Ovary (tissue), 9 donors: ENCODE data around the gene COL4A5. TPM values are rescaled to one million over a fixed set of nuclear protein-coding genes. Genes with fewer than 3 reads are reported as not detected.

Experiments
- DNase-seq, 5 donors: peaks; one replicate each; pipeline ENCODE4 v3.0.0-alpha.2; 2019 to 2020
- H3K27ac ChIP-seq, 2 donors: fragments of 200-600 bp; one replicate each; pipeline versions ENCODE4 v1.5.1 to v1.8.0; 2019 to 2022
- H3K27me3 ChIP-seq: fragments of 200-600 bp; one replicate; pipeline ENCODE4 v1.8.0; 2022
- H3K36me3 ChIP-seq: fragments of 200-600 bp; sonication (generic); one replicate; pipeline ENCODE4 v1.5.1; 2019
- H3K4me1 ChIP-seq: one replicate; pipeline ENCODE4 v1.8.1; 2013; ENCODE audit warnings: mild to moderate bottlenecking, moderate library complexity; ENCODE audit not compliant: insufficient read depth
- H3K4me3 ChIP-seq: fragments of 200-600 bp; sonication (generic); one replicate; pipeline ENCODE4 v1.5.1; 2017
- H3K9me3 ChIP-seq, 2 donors: fragments of 200-600 bp in 1 of 2; sonication (generic) in 1 of 2; one replicate each; pipeline versions ENCODE4 v1.5.1 to v1.8.1; 2013 to 2019; ENCODE audit warnings: mild to moderate bottlenecking in 1 of 2, moderate library complexity in 1 of 2
- EP300 ChIP-seq: sonication (generic); formaldehyde crosslinking; IDR thresholded peaks from one replicate; pipeline ENCODE4 v1.6.1; 2017; ENCODE audit warnings: antibody characterized with exemption
- POLR2A ChIP-seq: fragments of 450-650 bp; IDR thresholded peaks from one replicate; pipeline ENCODE4 v1.6.1; 2017; ENCODE audit warnings: antibody characterized with exemption, mild to moderate bottlenecking, moderate library complexity
- WGBS, 3 donors: extraction: QIAGEN DNeasy Blood & Tissue Kit in 1 of 3; methylation state at CpG; one replicate each; pipeline versions ENCODE4 v1.1.5 to v1.1.7; 2013 to 2017; 5-methylcytosine and 5-hydroxymethylcytosine counted together
- intact Hi-C, 4 donors: fragments of 100-400 bp; cut with DNase I; formaldehyde crosslinking; loops; one replicate each; pipeline versions ENCODE4 v1.11.0 to v1.15.1; 2022 to 2023
- polyA plus RNA-seq, 2 donors: library from polyadenylated mRNA; stranded (reverse); fragments of 200-250 nt in 1 of 2; fragments of 350-450 nt in 1 of 2; fragmentation: Illumina TruSeq in 1 of 2; extraction: RNeasy Lipid Tissue Mini Kit (QIAGEN cat#74804) in 1 of 2; gene quantifications; one replicate each; pipeline ENCODE4 v1.2.3, GENCODE V29; 2013 to 2014
- total RNA-seq, 7 donors: library from RNA; depleted of rRNA in 2 of 7; stranded (reverse); fragments of >200 nt in 2 of 7; fragmentation: NEBNext Ultra II Directional in 3 of 7; extraction: Animal tissue kit (Norgen Biotek cat#: 25700) in 3 of 7; gene quantifications; one replicate each; pipeline versions ENCODE4 v1.1.0 to v1.2.4, GENCODE V29; 2016 to 2023
- TF ChIP-seq, protein P1 (sequence below), 3 donors: fragments of 450-650 bp in 2 of 3; fragments of 200-600 bp in 1 of 3; IDR thresholded peaks; one replicate each; pipeline versions ENCODE4 v1.5.1 to v1.8.0; 2016 to 2022; ENCODE audit warnings: antibody characterized with exemption in 3 of 3, mild to moderate bottlenecking in 1 of 3
- donor health status: DM: no; HTN: no; CAD: no; lungs with moderate emphysema.
- donor health status: DM: no; HTN: no; CAD: no.
- donor health status: Bipolar disorder and iron deficiency.
- donor health status: DM: yes; HTN: yes; CAD: no.
- donor health status: DM: no; HTN: no; CAD: no.
- donor health status: DM: yes; HTN: yes; CAD: no.

Gene COL4A5
- total and polyA plus RNA-seq, 9 donors: 10.2 to 75.9 (median 45.3) TPM

DNA sequence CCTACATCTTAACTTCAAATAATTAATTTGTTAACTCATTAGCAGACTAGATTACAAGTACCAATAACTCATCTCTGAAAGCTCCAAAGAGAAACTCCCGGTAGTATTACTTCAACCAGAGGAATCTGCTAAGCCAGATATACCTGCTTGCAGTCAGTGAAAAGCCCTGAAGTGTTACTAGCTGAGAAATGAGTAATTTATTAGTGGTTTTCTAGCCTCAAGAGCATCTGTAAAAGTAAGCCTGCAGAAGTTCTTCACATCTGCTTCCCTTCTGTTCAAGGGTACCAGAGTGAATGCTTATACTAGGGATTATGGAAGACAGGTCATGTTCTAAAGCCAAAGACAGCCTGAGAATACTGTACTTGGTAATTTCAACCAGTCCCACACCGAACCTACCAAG lies 262.0 kb downstream of the COL4A5 start:
- 61 to 67% (median 64%) methylated on average over 2 of the region's 2 CpGs for WGBS, 3 donors
- TF ChIP-seq, protein P1, sequence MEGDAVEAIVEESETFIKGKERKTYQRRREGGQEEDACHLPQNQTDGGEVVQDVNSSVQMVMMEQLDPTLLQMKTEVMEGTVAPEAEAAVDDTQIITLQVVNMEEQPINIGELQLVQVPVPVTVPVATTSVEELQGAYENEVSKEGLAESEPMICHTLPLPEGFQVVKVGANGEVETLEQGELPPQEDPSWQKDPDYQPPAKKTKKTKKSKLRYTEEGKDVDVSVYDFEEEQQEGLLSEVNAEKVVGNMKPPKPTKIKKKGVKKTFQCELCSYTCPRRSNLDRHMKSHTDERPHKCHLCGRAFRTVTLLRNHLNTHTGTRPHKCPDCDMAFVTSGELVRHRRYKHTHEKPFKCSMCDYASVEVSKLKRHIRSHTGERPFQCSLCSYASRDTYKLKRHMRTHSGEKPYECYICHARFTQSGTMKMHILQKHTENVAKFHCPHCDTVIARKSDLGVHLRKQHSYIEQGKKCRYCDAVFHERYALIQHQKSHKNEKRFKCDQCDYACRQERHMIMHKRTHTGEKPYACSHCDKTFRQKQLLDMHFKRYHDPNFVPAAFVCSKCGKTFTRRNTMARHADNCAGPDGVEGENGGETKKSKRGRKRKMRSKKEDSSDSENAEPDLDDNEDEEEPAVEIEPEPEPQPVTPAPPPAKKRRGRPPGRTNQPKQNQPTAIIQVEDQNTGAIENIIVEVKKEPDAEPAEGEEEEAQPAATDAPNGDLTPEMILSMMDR (IDR thresholded peaks at IDR 0.05): no peak
- no peak for TF ChIP-seq POLR2A
- TF ChIP-seq EP300: no peak
- no peak overlapping the region for H3K27ac ChIP-seq
- H3K36me3 ChIP-seq: no peaks in the 10 kb centered on the region
- intact Hi-C loops: no loop called here
- no peak for DNase-seq
- H3K4me1 ChIP-seq: no peaks in the 10 kb centered on the region
- no peaks in the 10 kb centered on the region for H3K27me3 ChIP-seq
- H3K4me3 ChIP-seq: no peak overlapping the region
- H3K9me3 ChIP-seq: no peaks in the 10 kb centered on the region

DNA sequence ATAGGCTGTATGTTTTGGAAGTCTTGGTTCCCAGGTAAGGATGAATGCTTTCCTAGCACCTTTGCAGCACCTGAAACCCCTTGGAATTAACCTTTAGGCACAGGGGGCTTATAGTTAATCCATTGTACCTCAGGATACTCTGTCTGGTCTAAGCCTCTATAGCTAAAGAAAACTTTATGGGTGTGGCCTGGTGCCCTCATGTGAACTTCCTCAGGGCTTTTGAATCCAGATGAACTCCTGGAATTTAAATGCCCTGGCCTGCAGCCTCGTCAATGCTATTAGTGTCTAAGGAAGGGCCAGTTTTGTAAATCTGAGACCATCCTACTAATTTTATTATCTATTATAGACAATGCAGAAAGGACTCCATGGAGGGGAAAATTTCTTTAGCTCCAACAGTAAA lies 262.9 kb downstream of the COL4A5 start:
- no peaks in the 10 kb centered on the region for H3K9me3 ChIP-seq
- H3K27ac ChIP-seq: no peak overlapping the region
- TF ChIP-seq POLR2A (no peak), EP300 (no peak)
- TF ChIP-seq, protein P1 (IDR thresholded peaks at IDR 0.05): no peak
- no peak overlapping the region for H3K4me3 ChIP-seq
- intact Hi-C loops: no loop called here
- no peaks in the 10 kb centered on the region for H3K27me3 ChIP-seq
- WGBS, 3 donors: 33 to 45% (median 43%) methylated on average over 1 of the region's 1 CpG
- H3K4me1 ChIP-seq: no peaks in the 10 kb centered on the region
- no peaks in the 10 kb centered on the region for H3K36me3 ChIP-seq
- no peak for DNase-seq

DNA sequence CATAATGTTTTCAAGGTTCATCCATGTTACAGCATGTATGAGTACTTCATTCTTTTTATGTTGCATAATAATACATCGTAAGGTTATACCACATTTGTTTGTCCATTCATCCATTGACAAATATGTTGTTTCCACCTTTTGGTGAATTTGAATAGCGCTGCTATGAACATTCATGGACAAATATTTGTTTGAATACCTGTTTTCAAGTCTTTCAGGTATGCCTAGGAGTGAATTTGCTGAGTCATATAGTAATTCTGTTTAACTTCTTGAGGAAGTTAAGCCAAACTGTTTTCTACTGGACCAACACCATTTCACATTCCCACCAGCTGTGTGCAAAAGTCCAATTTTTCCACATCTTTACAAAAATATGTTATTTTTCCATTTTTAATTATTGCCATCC lies 265.2 kb downstream of the COL4A5 start:
- intact Hi-C loops: no loop called here
- no peaks in the 10 kb centered on the region for H3K9me3 ChIP-seq
- TF ChIP-seq, protein P1 (IDR thresholded peaks at IDR 0.05): no peak
- TF ChIP-seq EP300: no peak
- no peak for TF ChIP-seq POLR2A

DNA sequence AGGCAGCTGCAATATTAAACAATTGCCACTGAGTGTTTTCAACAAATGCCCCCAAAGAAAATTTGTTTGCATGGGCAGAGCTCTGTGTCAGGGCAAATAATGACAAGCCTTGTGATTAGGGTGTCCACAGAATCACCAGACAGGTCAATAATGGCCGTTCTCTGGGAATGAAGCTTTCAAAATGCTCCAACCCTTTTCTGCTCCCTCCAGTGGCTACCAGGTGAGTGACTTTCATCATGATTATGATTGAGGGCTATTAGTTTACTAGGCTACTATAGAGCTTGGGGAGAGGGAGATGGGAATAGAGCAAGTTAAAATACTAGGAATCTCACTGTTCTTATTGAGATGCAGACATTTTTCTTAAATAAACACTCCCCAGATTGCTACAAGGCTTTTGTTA lies 273.2 kb downstream of the COL4A5 start:
- H3K36me3 ChIP-seq: no peaks in the 10 kb centered on the region
- TF ChIP-seq EP300 (no peak), POLR2A (no peak)
- TF ChIP-seq, protein P1 (IDR thresholded peaks at IDR 0.05): no peak
- intact Hi-C loops: no loop called here
- 75 to 83% (median 75%) methylated on average over 1 of the region's 1 CpG for whole genome bisulfite sequencing, 3 donors
- no peak for DNase-seq
- no peak overlapping the region for H3K4me3 ChIP-seq
- no peak overlapping the region for H3K27ac ChIP-seq
- no peaks in the 10 kb centered on the region for H3K27me3 ChIP-seq
- H3K4me1 ChIP-seq: no peaks in the 10 kb centered on the region
- no peaks in the 10 kb centered on the region for H3K9me3 ChIP-seq

More for the DNA sequence above, 265.2 kb downstream of the COL4A5 start:
- DNase-seq: no peak
- Histone ChIP-seq H3K36me3 (no peaks in the 10 kb centered on the region), H3K27me3 (no peaks in the 10 kb centered on the region), H3K4me1 (no peaks in the 10 kb centered on the region), H3K4me3 (no peak overlapping the region), H3K27ac (no peak overlapping the region)
- 71 to 80% (median 76%) methylated on average over 2 of the region's 2 CpGs for WGBS, 3 donors
